SU-DHL-6 (cell line): ENCODE data around the gene HAUS7.

ENCODE experiments used
- H2AFZ ChIP-seq: fragments of 200-600 bp; sonication (generic); 2 replicates; pipeline ENCODE4 v1.6.1; 2014; ENCODE audit warnings: low read depth, mild to moderate bottlenecking, moderate library complexity, mixed read lengths, antibody characterized with exemption, low read length; ENCODE audit not compliant: severe bottlenecking
- H3F3A ChIP-seq: fragments of 200-600 bp; shearing (Covaris generic); 2 replicates; pipeline ENCODE4 v1.6.0; 2016; ENCODE audit warnings: antibody characterized with exemption, mild to moderate bottlenecking; ENCODE audit not compliant: insufficient read depth
- H3K27ac ChIP-seq: fragments of 200-600 bp; sonication (generic); 2 replicates; pipeline ENCODE4 v1.5.1; 2016; ENCODE audit warnings: low read depth, mild to moderate bottlenecking, low read length, moderate library complexity, mixed read lengths
- H3K27me3 ChIP-seq: fragments of 200-600 bp; sonication (generic), shearing (Covaris generic); 2 replicates; pipeline ENCODE4 v1.6.0; 2014; ENCODE audit warnings: mild to moderate bottlenecking, low read length
- H3K36me3 ChIP-seq: fragments of 200-600 bp; sonication (generic); 2 replicates; pipeline ENCODE4 v1.6.1; 2014; ENCODE audit warnings: mild to moderate bottlenecking, low read length, mixed read lengths
- H3K4me2 ChIP-seq: fragments of 300-600, 200-600 bp; shearing (Covaris generic), sonication (generic); 2 replicates; pipeline ENCODE4 v1.6.0; 2014; ENCODE audit warnings: low read length, low read depth, mild to moderate bottlenecking; ENCODE audit not compliant: poor library complexity, severe bottlenecking
- H3K4me3 ChIP-seq: fragments of 200-600 bp; sonication (generic); 2 replicates; pipeline ENCODE4 v1.5.1; 2014; ENCODE audit warnings: antibody characterized with exemption, low read length, mild to moderate bottlenecking, mixed read lengths; ENCODE audit not compliant: insufficient read depth, poor library complexity, severe bottlenecking
- H3K79me2 ChIP-seq: fragments of 200-600 bp; sonication (generic); 2 replicates; pipeline ENCODE4 v1.6.1; 2014; ENCODE audit warnings: mild to moderate bottlenecking, low read length, moderate library complexity; ENCODE audit not compliant: insufficient read depth
- H3K9ac ChIP-seq: fragments of 200-600 bp; sonication (generic); 2 replicates; pipeline ENCODE4 v1.7.0; 2014; ENCODE audit warnings: mild to moderate bottlenecking, low read length
- H3K9me2 ChIP-seq: fragments of 200-600 bp; sonication (generic); replicated peaks from 2 replicates; pipeline ENCODE4 v1.6.1; 2014; ENCODE audit warnings: low read length; ENCODE audit not compliant: insufficient read depth
- H3K9me3 ChIP-seq: fragments of 200-600 bp; sonication (generic); 2 replicates; pipeline ENCODE4 v1.6.1; 2014; ENCODE audit warnings: low read length, mixed read lengths; ENCODE audit not compliant: insufficient read depth
- H4K20me1 ChIP-seq: fragments of 200-600 bp; sonication (generic); 2 replicates; pipeline ENCODE4 v1.6.1; 2014; ENCODE audit warnings: low read depth, mild to moderate bottlenecking, antibody characterized with exemption, low read length, moderate library complexity, mixed read lengths
- CTCF ChIP-seq: fragments of 200-600 bp; sonication (generic); IDR thresholded peaks from one replicate; pipeline ENCODE4 v1.5.1; 2017; ENCODE audit warnings: antibody characterized with exemption, mild to moderate bottlenecking, low read length, moderate library complexity; ENCODE audit not compliant: insufficient read depth, poor library complexity, severe bottlenecking
- EZH2phosphoT487 ChIP-seq: fragments of 200-600 bp; sonication (generic), shearing (Covaris generic); conservative IDR thresholded peaks from 2 replicates; pipeline ENCODE4 v1.6.1; 2018; ENCODE audit warnings: mild to moderate bottlenecking, antibody characterized with exemption, low read length, moderate library complexity, mixed read lengths

Gene HAUS7

GRCh38 chrX:153447581-153447960, 22.8 kb downstream of the HAUS7 start:
- no peaks in the 10 kb centered on the region for H3K36me3 ChIP-seq
- no peaks in the 10 kb centered on the region for H3K9me2 ChIP-seq
- H3K27me3 ChIP-seq, result no peaks in the 10 kb centered on the region
- H3K4me3 ChIP-seq, result no peak overlapping the region
- H3K4me2 ChIP-seq, result no peak overlapping the region
- no peaks in the 10 kb centered on the region for H3K9me3 ChIP-seq
- H3K79me2 ChIP-seq, result no peaks in the 10 kb centered on the region
- H2AFZ ChIP-seq, result no peak overlapping the region
- H4K20me1 ChIP-seq, result no peaks in the 10 kb centered on the region
- no peak for TF ChIP-seq EZH2phosphoT487
- TF ChIP-seq CTCF, result no peak
- no peak overlapping the region for H3K9ac ChIP-seq
- H3F3A ChIP-seq, result no peaks in the 10 kb centered on the region
- no peak overlapping the region for H3K27ac ChIP-seq

GRCh38 chrX:153446950-153447580, 23.3 kb downstream of the HAUS7 start:
- Histone ChIP-seq H2AFZ (no peak overlapping the region), H3K4me3 (no peak overlapping the region), H3K27me3 (no peaks in the 10 kb centered on the region), H3F3A (no peaks in the 10 kb centered on the region), H3K36me3 (no peaks in the 10 kb centered on the region), H3K9me2 (no peaks in the 10 kb centered on the region), H3K79me2 (no peaks in the 10 kb centered on the region), H3K9ac (no peak overlapping the region), H3K27ac (no peak overlapping the region), H3K9me3 (no peaks in the 10 kb centered on the region), H3K4me2 (no peak overlapping the region), H4K20me1 (no peaks in the 10 kb centered on the region)
- TF ChIP-seq EZH2phosphoT487 (no peak), CTCF (no peak)

GRCh38 chrX:153446636-153446936, 23.8 kb downstream of the HAUS7 start:
- no peak overlapping the region for H3K4me3 ChIP-seq
- H3K79me2 ChIP-seq, result no peaks in the 10 kb centered on the region
- no peak overlapping the region for H3K27ac ChIP-seq
- no peaks in the 10 kb centered on the region for H3K36me3 ChIP-seq
- TF ChIP-seq EZH2phosphoT487, result no peak
- TF ChIP-seq CTCF, result no peak
- no peak overlapping the region for H3K9ac ChIP-seq
- no peaks in the 10 kb centered on the region for H3F3A ChIP-seq
- H2AFZ ChIP-seq, result no peak overlapping the region
- H3K9me2 ChIP-seq, result no peaks in the 10 kb centered on the region
- no peaks in the 10 kb centered on the region for H3K27me3 ChIP-seq
- no peaks in the 10 kb centered on the region for H4K20me1 ChIP-seq
- no peaks in the 10 kb centered on the region for H3K9me3 ChIP-seq
- no peak overlapping the region for H3K4me2 ChIP-seq
